Mesenchymal stem cell (in vitro differentiated cells and primary cell): ENCODE results near the gene BCKDHB.

Source experiments
- DNase-seq: peaks from one replicate; pipeline ENCODE4 v3.0.0-alpha.2; 2013
- H2AFZ ChIP-seq: one replicate; pipeline ENCODE4 v1.6.1; 2013; ENCODE audit warnings: low read depth, mild to moderate bottlenecking, control low read depth, inconsistent platforms, low read length, moderate library complexity
- H2AK5ac ChIP-seq: 2 replicates; pipeline ENCODE4 v1.6.1; 2013; ENCODE audit warnings: low read length, moderate library complexity, mild to moderate bottlenecking, inconsistent platforms; ENCODE audit not compliant: severe bottlenecking
- H2BK120ac ChIP-seq: one replicate; pipeline ENCODE4 v1.6.1; 2013; ENCODE audit warnings: low read depth, mild to moderate bottlenecking, inconsistent platforms, low read length, moderate library complexity
- H2BK12ac ChIP-seq, 2 experiments: one replicate each; pipeline ENCODE4 v1.6.1; 2013; ENCODE audit warnings: inconsistent platforms in 2 of 2, low read length in 2 of 2, mild to moderate bottlenecking in 2 of 2, moderate library complexity in 2 of 2, control low read depth in 1 of 2
- H2BK15ac ChIP-seq: one replicate; pipeline ENCODE4 v1.6.1; 2013; ENCODE audit warnings: mild to moderate bottlenecking, low read depth, inconsistent platforms; ENCODE audit not compliant: poor library complexity, severe bottlenecking
- H2BK5ac ChIP-seq: 2 replicates; pipeline ENCODE4 v1.6.1; 2013; ENCODE audit warnings: low read depth, mild to moderate bottlenecking, low read length, control low read depth, inconsistent platforms; ENCODE audit not compliant: poor library complexity, severe bottlenecking
- H3K14ac ChIP-seq, 2 experiments: one replicate each; pipeline ENCODE4 v1.6.1; 2013; ENCODE audit warnings: inconsistent platforms in 2 of 2, low read length in 2 of 2, control low read depth in 1 of 2, mild to moderate bottlenecking in 1 of 2, moderate library complexity in 1 of 2
- H3K18ac ChIP-seq, 2 experiments: one replicate each; pipeline ENCODE4 v1.6.1; 2013; ENCODE audit warnings: inconsistent platforms in 2 of 2, low read length in 2 of 2, control low read depth in 1 of 2, low read depth in 1 of 2, mild to moderate bottlenecking in 1 of 2
- H3K23ac ChIP-seq, 2 experiments: one replicate each; pipeline ENCODE4 v1.6.1; 2013; ENCODE audit warnings: inconsistent platforms in 2 of 2, low read length in 2 of 2, mild to moderate bottlenecking in 2 of 2, moderate library complexity in 2 of 2, control low read depth in 1 of 2
- H3K27ac ChIP-seq: 2 replicates; pipeline ENCODE4 v1.5.1; 2013; ENCODE audit warnings: mild to moderate bottlenecking, moderate library complexity, low read length, control low read depth, inconsistent platforms; ENCODE audit not compliant: poor library complexity, severe bottlenecking
- H3K27me3 ChIP-seq, 2 experiments: 2 replicates each; pipeline versions ENCODE4 v1.6.1 to v1.7.0; 2013; ENCODE audit warnings: low read length in 2 of 2, mild to moderate bottlenecking in 2 of 2, moderate library complexity in 2 of 2, control low read depth in 1 of 2, inconsistent platforms in 1 of 2; ENCODE audit not compliant: control insufficient read depth in 1 of 2, insufficient read depth in 1 of 2
- H3K36me3 ChIP-seq, 2 experiments: 2 replicates each; pipeline versions ENCODE4 v1.6.1 to v1.7.0; 2013; ENCODE audit warnings: low read length in 2 of 2, control low read depth in 1 of 2, inconsistent platforms in 1 of 2, low read depth in 1 of 2, mild to moderate bottlenecking in 1 of 2; ENCODE audit not compliant: insufficient read depth in 2 of 2, control insufficient read depth in 1 of 2
- H3K4ac ChIP-seq, 2 experiments: one replicate each; pipeline ENCODE4 v1.6.1; 2013; ENCODE audit warnings: inconsistent platforms in 2 of 2, low read length in 2 of 2, mild to moderate bottlenecking in 2 of 2, moderate library complexity in 2 of 2, control low read depth in 1 of 2, low read depth in 1 of 2
- H3K4me1 ChIP-seq: 2 replicates; pipeline ENCODE4 v1.6.1; 2013; ENCODE audit warnings: low read depth, low read length, control low read depth; ENCODE audit not compliant: control insufficient read depth, insufficient read depth
- H3K4me2 ChIP-seq: 2 replicates; pipeline ENCODE4 v1.6.1; 2013; ENCODE audit warnings: low read length, mild to moderate bottlenecking, inconsistent platforms; ENCODE audit not compliant: poor library complexity, severe bottlenecking
- H3K4me3 ChIP-seq, 2 experiments: 2 replicates each; pipeline versions ENCODE4 v1.5.1 to v1.7.0; 2013; ENCODE audit warnings: low read length in 2 of 2, mild to moderate bottlenecking in 2 of 2, control low read depth in 1 of 2, low read depth in 1 of 2; ENCODE audit not compliant: insufficient read depth in 1 of 2
- H3K79me1 ChIP-seq: replicated peaks from 2 replicates; pipeline ENCODE4 v1.6.1; 2013; ENCODE audit warnings: mild to moderate bottlenecking, control low read depth, low read length, inconsistent platforms; ENCODE audit not compliant: poor library complexity, severe bottlenecking
- H3K9ac ChIP-seq: 2 replicates; pipeline ENCODE4 v1.7.0; 2013; ENCODE audit warnings: mild to moderate bottlenecking, low read length, moderate library complexity
- H3K9me3 ChIP-seq: 2 replicates; pipeline ENCODE4 v1.7.0; 2013; ENCODE audit warnings: mild to moderate bottlenecking, low read length; ENCODE audit not compliant: control insufficient read depth
- H4K8ac ChIP-seq: one replicate; pipeline ENCODE4 v1.6.1; 2013; ENCODE audit warnings: inconsistent platforms, mild to moderate bottlenecking, low read length, moderate library complexity
- H4K91ac ChIP-seq: one replicate; pipeline ENCODE4 v1.6.1; 2013; ENCODE audit warnings: mild to moderate bottlenecking, low read length, inconsistent platforms
- WGBS: methylation state at CpG from one replicate; pipeline ENCODE4 v1.1.7; 2013; ENCODE audit warnings: mixed read lengths; 5-methylcytosine and 5-hydroxymethylcytosine counted together

The BCKDHB gene

GRCh38 chr6:80134065-80134464 is 27.6 kb downstream of the BCKDHB start:
- H3K9me3 ChIP-seq, result no peaks in the 10 kb centered on the region
- H3K4me2 ChIP-seq, result no peak overlapping the region
- no peak overlapping the region for H4K91ac ChIP-seq
- no peak overlapping the region for H3K4ac ChIP-seq
- H3K4me1 ChIP-seq, result no peaks in the 10 kb centered on the region
- H4K8ac ChIP-seq, result no peak overlapping the region
- H3K79me1 ChIP-seq, result peaks cover 11% of the 10 kb centered on the region
- no peak overlapping the region for H2BK5ac ChIP-seq
- H3K9ac ChIP-seq, result no peak overlapping the region
- H2AFZ ChIP-seq, result no peak overlapping the region
- H3K18ac ChIP-seq, result no peak overlapping the region
- DNase-seq, result no peak
- H3K23ac ChIP-seq, result no peak overlapping the region
- WGBS, result 93% methylated on average over 1 of the region's 1 CpG
- H3K27ac ChIP-seq, result no peak overlapping the region
- H3K36me3 ChIP-seq, result peaks cover 0 to 13% of the 10 kb centered on the region in 2 experiments
- H2AK5ac ChIP-seq, result no peak overlapping the region
- H2BK15ac ChIP-seq, result no peak overlapping the region
- no peak overlapping the region for H2BK120ac ChIP-seq
- H3K4me3 ChIP-seq, result no peak overlapping the region
- no peaks in the 10 kb centered on the region for H3K27me3 ChIP-seq
- no peak overlapping the region for H2BK12ac ChIP-seq
- no peak overlapping the region for H3K14ac ChIP-seq

GRCh38 chr6:80142586-80142985 is 36.1 kb downstream of the BCKDHB start:
- H2BK15ac ChIP-seq, result no peak overlapping the region
- H3K4ac ChIP-seq, result no peak overlapping the region
- H3K9ac ChIP-seq, result peak overlapping the region; percentile 25
- WGBS, result no CpG with 5 or more reads among the region's 1 CpG
- no peak overlapping the region for H2AK5ac ChIP-seq
- no peak overlapping the region for H2BK120ac ChIP-seq
- H3K4me2 ChIP-seq, result no peak overlapping the region
- no peak overlapping the region for H2BK5ac ChIP-seq
- no peak overlapping the region for H3K23ac ChIP-seq
- no peak overlapping the region for H3K18ac ChIP-seq
- H3K4me3 ChIP-seq, result no peak overlapping the region
- H3K14ac ChIP-seq, result no peak overlapping the region
- peaks cover 7% of the 10 kb centered on the region for H3K79me1 ChIP-seq
- no peak overlapping the region for H2AFZ ChIP-seq
- no peak for DNase-seq
- no peak overlapping the region for H4K91ac ChIP-seq
- H3K27ac ChIP-seq, result no peak overlapping the region
- H4K8ac ChIP-seq, result no peak overlapping the region
- H3K36me3 ChIP-seq, result no peaks in the 10 kb centered on the region
- no peaks in the 10 kb centered on the region for H3K9me3 ChIP-seq
- H3K27me3 ChIP-seq, result no peaks in the 10 kb centered on the region
- H3K4me1 ChIP-seq, result no peaks in the 10 kb centered on the region
- no peak overlapping the region for H2BK12ac ChIP-seq

- Histone ChIP-seq H3K4me2 (no peak overlapping the region), H4K91ac (no peak overlapping the region), H3K4me1 (no peaks in the 10 kb centered on the region), H3K27ac (no peak overlapping the region), H2BK5ac (no peak overlapping the region), H2BK15ac (no peak overlapping the region), H3K36me3 (peaks cover 0 to 4% of the 10 kb centered on the region in 2 experiments), H3K27me3 (no peaks in the 10 kb centered on the region), H3K14ac (no peak overlapping the region), H3K18ac (no peak overlapping the region), H3K9me3 (no peaks in the 10 kb centered on the region), H3K4ac (no peak overlapping the region), H2AK5ac (no peak overlapping the region), H3K9ac (peak overlapping the region; percentile 44), H2BK12ac (no peak overlapping the region), H3K79me1 (peaks cover 2% of the 10 kb centered on the region), H4K8ac (no peak overlapping the region), H2AFZ (no peak overlapping the region), H2BK120ac (no peak overlapping the region), H3K4me3 (peak overlapping the region in 1 of 2 experiments; percentile 16), H3K23ac (no peak overlapping the region)
- DNase-seq, result peak; percentile 58
- WGBS, result 79% methylated on average over 3 of the region's 3 CpGs
Measured at GRCh38 chr6:80143419-80143937, 37.0 kb downstream of the BCKDHB start.

GRCh38 chr6:80144753-80145315 is 38.4 kb downstream of the BCKDHB start:
- H3K9ac ChIP-seq, result peak overlapping the region; percentile 44
- DNase-seq, result no peak
- peak overlapping the region in 1 of 2 experiments; percentile 5 for H3K18ac ChIP-seq

More at GRCh38 chr6:80144753-80145315, 38.4 kb downstream of the BCKDHB start:
- no peak overlapping the region for H2AFZ ChIP-seq
- no peak overlapping the region for H3K14ac ChIP-seq
- H3K4me2 ChIP-seq, result no peak overlapping the region
- H2AK5ac ChIP-seq, result no peak overlapping the region
- H3K4me3 ChIP-seq, result no peak overlapping the region
- no peak overlapping the region for H2BK15ac ChIP-seq
- H3K4ac ChIP-seq, result no peak overlapping the region
- no peak overlapping the region for H3K23ac ChIP-seq
- peaks cover 2% of the 10 kb centered on the region for H3K79me1 ChIP-seq
- peak overlapping the region in 1 of 2 experiments; percentile 15 for H2BK12ac ChIP-seq
- H3K9me3 ChIP-seq, result no peaks in the 10 kb centered on the region
- H2BK120ac ChIP-seq, result no peak overlapping the region
- H3K27me3 ChIP-seq, result no peaks in the 10 kb centered on the region
- no peak overlapping the region for H2BK5ac ChIP-seq
- no peak overlapping the region for H4K91ac ChIP-seq
- WGBS, result 95% methylated on average over 4 of the region's 4 CpGs
- peaks cover 0 to 4% of the 10 kb centered on the region in 2 experiments for H3K36me3 ChIP-seq
- no peak overlapping the region for H4K8ac ChIP-seq
- H3K4me1 ChIP-seq, result no peaks in the 10 kb centered on the region
- H3K27ac ChIP-seq, result no peak overlapping the region
